Muscle layer of duodenum (tissue), 2 donors: ENCODE measurements around the gene TGM6.

ENCODE experiments used
- H3K27ac ChIP-seq: one replicate; pipeline ENCODE4 v1.7.0; 2013; ENCODE audit warnings: mild to moderate bottlenecking, low read length
- H3K27me3 ChIP-seq: one replicate; pipeline ENCODE4 v1.7.0; 2013; ENCODE audit warnings: low read depth, mild to moderate bottlenecking, control low read depth, low read length
- H3K36me3 ChIP-seq, 2 donors: one replicate each; pipeline ENCODE4 v1.7.0; 2013; ENCODE audit warnings: low read length in 2 of 2, control low read depth in 1 of 2, mild to moderate bottlenecking in 1 of 2; ENCODE audit not compliant: insufficient read depth in 2 of 2, control insufficient read depth in 1 of 2
- H3K4me1 ChIP-seq, 2 donors: one replicate each; pipeline ENCODE4 v1.7.0; 2013; ENCODE audit warnings: low read length in 2 of 2, mild to moderate bottlenecking in 2 of 2, control low read depth in 1 of 2, moderate library complexity in 1 of 2; ENCODE audit not compliant: insufficient read depth in 2 of 2, control insufficient read depth in 1 of 2
- H3K4me3 ChIP-seq, 2 donors: one replicate each; pipeline ENCODE4 v1.7.0; 2013; ENCODE audit warnings: low read length in 2 of 2, low read depth in 1 of 2, mild to moderate bottlenecking in 1 of 2
- H3K9me3 ChIP-seq, 2 donors: one replicate each; pipeline ENCODE4 v1.7.0; 2013; ENCODE audit warnings: low read length in 2 of 2, control low read depth in 1 of 2, mild to moderate bottlenecking in 1 of 2; ENCODE audit not compliant: control insufficient read depth in 1 of 2
- donor health status: healthy.

TGM6 gene

GRCh38 chr20:2458919-2459499, 78.3 kb downstream of the TGM6 start:
- Histone ChIP-seq H3K9me3 (no peaks in the 10 kb centered on the region), H3K36me3 (peaks cover 49 to 53% of the 10 kb centered on the region in 2 donors), H3K4me3 (no peak overlapping the region), H3K27ac (no peak overlapping the region), H3K27me3 (no peaks in the 10 kb centered on the region), H3K4me1 (no peaks in the 10 kb centered on the region)

- Histone ChIP-seq H3K36me3 (peaks cover 61 to 65% of the 10 kb centered on the region in 2 donors), H3K4me1 (no peaks in the 10 kb centered on the region), H3K27ac (no peak overlapping the region), H3K27me3 (no peaks in the 10 kb centered on the region), H3K9me3 (no peaks in the 10 kb centered on the region), H3K4me3 (no peak overlapping the region)
These were observed 79.5 kb downstream of the TGM6 start for GRCh38 chr20:2459981-2460751.

GRCh38 chr20:2460752-2461424, 80.2 kb downstream of the TGM6 start:
- no peak overlapping the region for H3K4me3 ChIP-seq
- H3K36me3 ChIP-seq = peaks cover 66 to 72% of the 10 kb centered on the region in 2 donors
- no peak overlapping the region for H3K27ac ChIP-seq
- no peaks in the 10 kb centered on the region for H3K27me3 ChIP-seq
- H3K9me3 ChIP-seq = no peaks in the 10 kb centered on the region
- H3K4me1 ChIP-seq = no peaks in the 10 kb centered on the region

GRCh38 chr20:2462484-2462883, 81.8 kb downstream of the TGM6 start:
- H3K27me3 ChIP-seq = no peaks in the 10 kb centered on the region
- H3K36me3 ChIP-seq = peaks cover 82 to 87% of the 10 kb centered on the region in 2 donors
- H3K4me3 ChIP-seq = no peak overlapping the region
- H3K9me3 ChIP-seq = no peaks in the 10 kb centered on the region
- H3K27ac ChIP-seq = no peak overlapping the region
- H3K4me1 ChIP-seq = no peaks in the 10 kb centered on the region

GRCh38 chr20:2463616-2464365, 83.1 kb downstream of the TGM6 start:
- no peaks in the 10 kb centered on the region for H3K9me3 ChIP-seq
- H3K36me3 ChIP-seq = peaks cover 87 to 90% of the 10 kb centered on the region in 2 donors
- no peak overlapping the region for H3K4me3 ChIP-seq
- peaks cover 0 to 7% of the 10 kb centered on the region in 2 donors for H3K4me1 ChIP-seq
- no peak overlapping the region for H3K27ac ChIP-seq
- no peaks in the 10 kb centered on the region for H3K27me3 ChIP-seq

DNA sequence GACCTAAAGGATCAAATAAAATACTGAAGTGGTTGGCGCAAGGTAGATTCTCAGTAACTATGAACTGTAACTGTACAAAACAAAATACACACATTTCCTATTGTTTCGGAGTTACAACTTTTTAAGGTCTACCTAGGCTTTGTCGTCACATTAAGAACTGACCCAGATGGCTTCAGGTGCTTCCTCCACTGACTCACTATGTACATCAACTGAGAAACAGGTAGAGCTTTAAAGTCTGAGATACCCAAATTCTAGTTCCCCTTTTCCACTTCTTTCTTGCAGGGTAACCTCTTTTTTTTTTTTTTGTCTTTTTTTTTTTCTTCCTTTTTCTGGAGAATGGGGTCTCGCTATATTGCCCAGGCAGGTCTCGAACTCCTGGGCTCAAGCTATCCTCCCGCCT, 84.4 kb downstream of the TGM6 start:
- peaks cover 76 to 79% of the 10 kb centered on the region in 2 donors for H3K36me3 ChIP-seq

DNA sequence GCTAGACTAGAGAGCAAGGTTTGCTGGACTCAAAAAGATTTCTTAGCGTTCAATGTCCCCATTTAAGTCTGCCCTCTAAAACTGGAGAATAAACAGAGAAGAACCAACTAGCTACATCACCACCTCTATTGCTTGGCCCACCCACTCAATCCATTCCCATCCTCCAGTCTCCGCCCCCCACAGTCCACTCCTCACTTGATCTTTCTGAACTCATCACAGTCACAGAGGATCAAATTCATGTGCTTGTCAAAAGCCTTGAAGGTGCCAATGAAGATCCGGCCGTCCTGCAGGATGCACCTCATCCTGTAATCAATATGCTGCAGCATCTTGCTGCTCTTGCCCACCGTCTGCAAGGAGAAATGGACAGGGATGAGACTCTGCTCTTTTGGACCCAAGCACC, 86.7 kb downstream of the TGM6 start:
- Histone ChIP-seq H3K9me3 (no peaks in the 10 kb centered on the region), H3K27me3 (no peaks in the 10 kb centered on the region), H3K4me3 (no peak overlapping the region), H3K27ac (no peak overlapping the region), H3K36me3 (peaks cover 52 to 57% of the 10 kb centered on the region in 2 donors), H3K4me1 (peaks cover 0 to 16% of the 10 kb centered on the region in 2 donors)

More for the DNA sequence above, 84.4 kb downstream of the TGM6 start:
- Histone ChIP-seq H3K4me3 (no peak overlapping the region), H3K27ac (no peak overlapping the region), H3K9me3 (no peaks in the 10 kb centered on the region), H3K4me1 (peaks cover 0 to 16% of the 10 kb centered on the region in 2 donors), H3K27me3 (no peaks in the 10 kb centered on the region)

DNA sequence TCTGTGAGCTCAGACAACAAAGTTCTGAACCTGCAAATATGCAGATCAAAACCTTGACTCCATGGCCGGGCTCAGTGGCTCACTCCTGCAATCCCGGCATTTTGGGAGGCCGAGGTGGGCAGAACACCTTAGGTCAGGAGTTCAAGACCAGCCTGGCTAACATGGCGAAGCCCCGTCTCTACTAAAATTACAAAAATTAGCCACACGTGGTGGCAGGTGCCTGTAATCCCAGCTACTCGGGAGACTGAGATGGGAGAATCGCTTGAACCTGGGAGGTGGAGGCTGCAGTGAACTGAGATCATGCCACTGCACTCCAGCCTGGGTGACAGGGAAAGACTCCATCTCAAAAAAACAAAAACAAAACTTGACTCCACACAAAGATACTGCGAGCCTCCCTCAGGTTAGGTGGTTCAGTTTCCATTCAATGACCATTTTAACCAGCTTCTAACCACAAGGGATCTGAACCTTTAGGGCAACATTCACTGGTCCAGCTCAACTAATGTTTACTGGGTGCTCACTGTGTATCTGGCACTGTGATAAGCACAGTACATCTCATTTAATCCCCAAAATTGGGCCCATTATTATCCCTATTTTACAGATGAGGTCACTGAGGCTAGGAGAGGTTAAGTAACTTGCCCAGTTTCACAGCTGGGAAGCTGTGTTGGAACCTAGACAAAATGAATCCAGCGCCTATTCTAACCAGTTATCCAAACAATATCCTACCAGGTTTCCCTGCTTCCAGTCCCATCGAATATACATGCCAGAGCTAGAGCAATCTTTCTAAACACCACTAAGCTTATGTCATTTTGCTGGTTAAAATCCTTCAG, 88.1 kb downstream of the TGM6 start:
- no peaks in the 10 kb centered on the region for H3K27me3 ChIP-seq
- peaks cover 39 to 43% of the 10 kb centered on the region in 2 donors for H3K36me3 ChIP-seq
- H3K4me1 ChIP-seq = peaks cover 0 to 16% of the 10 kb centered on the region in 2 donors
- peak overlapping the region; percentile 76 to 94 for H3K4me3 ChIP-seq
- H3K27ac ChIP-seq = no peak overlapping the region
- no peaks in the 10 kb centered on the region for H3K9me3 ChIP-seq

DNA sequence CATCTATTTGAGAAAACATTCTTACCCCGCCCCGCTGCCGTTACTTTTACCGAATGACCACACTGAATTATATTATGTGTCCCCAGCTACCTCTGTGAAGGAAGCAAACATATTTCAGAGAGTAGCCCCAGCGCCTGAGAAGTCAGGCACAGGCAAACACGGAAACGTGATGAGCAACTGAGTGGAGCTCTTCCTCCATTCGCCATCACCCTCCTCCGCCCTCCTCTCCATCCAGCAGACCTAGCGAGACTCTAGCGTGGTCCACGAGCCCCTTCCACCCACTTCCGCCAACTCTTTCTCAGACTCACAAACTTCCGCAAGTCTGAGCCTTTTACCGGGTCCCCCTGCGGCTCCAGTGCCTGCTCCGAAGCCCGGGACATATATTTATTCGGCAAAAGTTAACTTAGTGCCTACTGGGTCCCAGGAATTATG, 89.3 kb downstream of the TGM6 start:
- Histone ChIP-seq H3K4me1 (peaks cover 0 to 16% of the 10 kb centered on the region in 2 donors), H3K9me3 (no peaks in the 10 kb centered on the region)

GRCh38 chr20:2470423-2471193, 89.9 kb downstream of the TGM6 start, which contains the start of gene SNRPB:
TSS of gene SNRPB (minus strand) at chr20:2470789. CDS start at chr20:2470690, 99 bp downstream.
- Histone ChIP-seq H3K4me3 (peak within 1 kb of the TSS; percentile 76 to 94), H3K4me1 (peaks cover 0 to 16% of the 10 kb centered on the region in 2 donors), H3K27ac (peak within 1 kb of the TSS; percentile 98), H3K36me3 (peaks cover 20 to 27% of the 10 kb centered on the region in 2 donors), H3K27me3 (no peaks in the 10 kb centered on the region), H3K9me3 (no peaks in the 10 kb centered on the region)

More for the DNA sequence above, 89.3 kb downstream of the TGM6 start:
- peak overlapping the region; percentile 76 to 94 for H3K4me3 ChIP-seq
- peak overlapping the region; percentile 93 for H3K27ac ChIP-seq
- H3K36me3 ChIP-seq = peaks cover 27 to 31% of the 10 kb centered on the region in 2 donors
- H3K27me3 ChIP-seq = no peaks in the 10 kb centered on the region
